GM10266 (cell line): Measurements from ENCODE around the gene NTM.

Experiments
- DNase-seq: peaks from one replicate; pipeline ENCODE4 v3.0.0; 2012; ENCODE audit errors: extremely low spot score
- CTCF ChIP-seq: IDR thresholded peaks from 2 replicates; pipeline ENCODE4 v1.5.1; 2012; ENCODE audit warnings: mild to moderate bottlenecking, low read depth; ENCODE audit not compliant: control insufficient read depth, insufficient read depth; ENCODE audit errors: missing control alignments

Gene NTM

GRCh38 chr11:132256528-132257279, 886.3 kb downstream of the NTM start:
- TF ChIP-seq CTCF: no peak
- DNase-seq: no peak

- DNase-seq: no peak
- TF ChIP-seq CTCF: no peak
These were observed 887.5 kb downstream of the NTM start for GRCh38 chr11:132257871-132258270.

- no peak for DNase-seq
- TF ChIP-seq CTCF: no peak
These were observed 888.5 kb downstream of the NTM start for GRCh38 chr11:132258875-132259274.

GRCh38 chr11:132260636-132261035, 890.2 kb downstream of the NTM start:
- no peak for DNase-seq

GRCh38 chr11:132263241-132263640, 892.8 kb downstream of the NTM start:
- DNase-seq: no peak
- TF ChIP-seq CTCF: no peak

More at GRCh38 chr11:132260636-132261035, 890.2 kb downstream of the NTM start:
- TF ChIP-seq CTCF: no peak

- TF ChIP-seq CTCF: no peak
- no peak for DNase-seq
These were observed 893.5 kb downstream of the NTM start for GRCh38 chr11:132263875-132264274.

- DNase-seq: no peak
- TF ChIP-seq CTCF: no peak
These were observed 894.2 kb downstream of the NTM start for GRCh38 chr11:132264616-132265015.
